ENCODE results near the gene NFAT5. TPM values are rescaled to one million over a fixed set of nuclear protein-coding genes. Genes with fewer than 3 reads are reported as not detected.
"Not testable (repeated sequence)": the region's sequence is repeated elsewhere in the genome, so short reads cannot be mapped to it uniquely, and the experiment has no call there.

Gene NFAT5
- 10 to 100 TPM in 6 of 8 experiments, 1 to 10 TPM in 2; 8.1 to 68.6 (median 19.1) TPM for total RNA-seq

- in situ Hi-C loops (cut with MboI; ENCODE audit: low pct_unique_long_range_greater_than_20kb in 2 of 9, low sequenced_read_pairs in 9 of 9, unreplicated experiment in 9 of 9): no loop called here
- ATAC-seq (replicated peaks in 6 of 8): peak; percentile 70 to 91 (median 86)
- 0% methylated on average over 2 of the region's 60 CpGs; no CpG with 5 or more reads in 9 of the 10 experiments for WGBS, 10 experiments
Measured at GRCh38 chr16:69565671-69566239, at the start of gene NFAT5. Gene NFAT5, plus strand, starts transcription at chr16:69565966. Its CDS starts 336 bp downstream, at chr16:69566302.

GRCh38 chr16:69517914-69518313, 47.9 kb upstream of the NFAT5 start:
- in situ Hi-C loops (cut with MboI; ENCODE audit: low pct_unique_long_range_greater_than_20kb in 2 of 9, low sequenced_read_pairs in 9 of 9, unreplicated experiment in 9 of 9); ATAC-seq (replicated peaks in 6 of 8): not testable (repeated sequence)

More at GRCh38 chr16:69565671-69566239, at the start of gene NFAT5:
- peak within 1 kb of the TSS; percentile 91 to 93 for H3K27ac ChIP-seq
- H3K4me1 ChIP-seq (replicated peaks in 1 of 2): peaks cover 18 to 19% of the 10 kb centered on the region in 2 donors
- H3K4me3 ChIP-seq: peak within 1 kb of the TSS; percentile 74 to 98 (median 92)

GRCh38 chr16:69520413-69520799, 45.4 kb upstream of the NFAT5 start:
- ATAC-seq (replicated peaks in 6 of 8): no peak
- in situ Hi-C loops (cut with MboI; ENCODE audit: low pct_unique_long_range_greater_than_20kb in 2 of 9, low sequenced_read_pairs in 9 of 9, unreplicated experiment in 9 of 9): no loop called here
- WGBS, 10 experiments: 67 to 100% (median 86%) methylated on average over 1 to 4 of the region's 4 CpGs; no CpG with 5 or more reads in 4 of the 10 experiments
- Histone ChIP-seq H3K4me3 (no peak overlapping the region), H3K4me1 (replicated peaks in 1 of 2) (no peaks in the 10 kb centered on the region), H3K27ac (no peak overlapping the region)

More at GRCh38 chr16:69517914-69518313, 47.9 kb upstream of the NFAT5 start:
- no CpG with 5 or more reads among the region's 6 CpGs for WGBS, 10 experiments
- not testable (repeated sequence) for H3K4me3 ChIP-seq; H3K27ac ChIP-seq; H3K4me1 ChIP-seq (replicated peaks in 1 of 2)

- Histone ChIP-seq H3K4me1 (replicated peaks in 1 of 2) (no peaks in the 10 kb centered on the region), H3K4me3 (no peak overlapping the region), H3K27ac (no peak overlapping the region)
- in situ Hi-C loops (cut with MboI; ENCODE audit: low pct_unique_long_range_greater_than_20kb in 2 of 9, low sequenced_read_pairs in 9 of 9, unreplicated experiment in 9 of 9): no loop called here
- 65 to 100% (median 70%) methylated on average over 1 to 2 of the region's 3 CpGs; no CpG with 5 or more reads in 3 of the 10 experiments for WGBS, 10 experiments
- no peak for ATAC-seq (replicated peaks in 6 of 8)
Measured at GRCh38 chr16:69520800-69521602, 44.8 kb upstream of the NFAT5 start.

GRCh38 chr16:69522041-69522578, 43.7 kb upstream of the NFAT5 start:
- H3K4me3 ChIP-seq: no peak overlapping the region
- no peaks in the 10 kb centered on the region for H3K4me1 ChIP-seq (replicated peaks in 1 of 2)
- ATAC-seq (replicated peaks in 6 of 8): no peak
- 80 to 100% (median 96%) methylated on average over 1 to 5 of the region's 5 CpGs; no CpG with 5 or more reads in 1 of the 10 experiments for WGBS, 10 experiments
- in situ Hi-C loops (cut with MboI; ENCODE audit: low pct_unique_long_range_greater_than_20kb in 2 of 9, low sequenced_read_pairs in 9 of 9, unreplicated experiment in 9 of 9): no loop called here
- H3K27ac ChIP-seq: no peak overlapping the region

GRCh38 chr16:69522732-69523404, 42.9 kb upstream of the NFAT5 start:
- Histone ChIP-seq H3K27ac (no peak overlapping the region), H3K4me3 (no peak overlapping the region), H3K4me1 (replicated peaks in 1 of 2) (no peaks in the 10 kb centered on the region)
- 67 to 100% (median 89%) methylated on average over 1 to 6 of the region's 7 CpGs; no CpG with 5 or more reads in 1 of the 10 experiments for WGBS, 10 experiments
- in situ Hi-C loops (cut with MboI; ENCODE audit: low pct_unique_long_range_greater_than_20kb in 2 of 9, low sequenced_read_pairs in 9 of 9, unreplicated experiment in 9 of 9): no loop called here
- ATAC-seq (replicated peaks in 6 of 8): peak in 3 of 8 experiments; percentile 43 to 47 (median 45)

GRCh38 chr16:69523566-69524305, 42.0 kb upstream of the NFAT5 start:
- H3K4me3 ChIP-seq: no peak overlapping the region
- H3K27ac ChIP-seq: no peak overlapping the region
- in situ Hi-C loops (cut with MboI; ENCODE audit: low pct_unique_long_range_greater_than_20kb in 2 of 9, low sequenced_read_pairs in 9 of 9, unreplicated experiment in 9 of 9): no loop called here
- no peaks in the 10 kb centered on the region for H3K4me1 ChIP-seq (replicated peaks in 1 of 2)
- ATAC-seq (replicated peaks in 6 of 8): peak in 3 of 8 experiments; percentile 49 to 88 (median 67)
- WGBS, 10 experiments: 30 to 100% (median 95%) methylated on average over 1 to 10 of the region's 13 CpGs; no CpG with 5 or more reads in 1 of the 10 experiments

GRCh38 chr16:69526831-69527655, 38.7 kb upstream of the NFAT5 start:
- ATAC-seq (replicated peaks in 6 of 8): no peak
- peaks cover 2% of the 10 kb centered on the region in 2 donors for H3K4me1 ChIP-seq (replicated peaks in 1 of 2)
- no peak overlapping the region for H3K27ac ChIP-seq
- WGBS, 10 experiments: 63 to 100% (median 97%) methylated on average over 1 to 7 of the region's 11 CpGs; no CpG with 5 or more reads in 2 of the 10 experiments
- H3K4me3 ChIP-seq: no peak overlapping the region
- in situ Hi-C loops (cut with MboI; ENCODE audit: low pct_unique_long_range_greater_than_20kb in 2 of 9, low sequenced_read_pairs in 9 of 9, unreplicated experiment in 9 of 9): no loop called here

- 75 to 100% (median 94%) methylated on average over 1 of the region's 1 CpG; no CpG with 5 or more reads in 2 of the 10 experiments for WGBS, 10 experiments
- no peak overlapping the region for H3K4me3 ChIP-seq
- H3K27ac ChIP-seq: no peak overlapping the region
- ATAC-seq (replicated peaks in 6 of 8): no peak
- peaks cover 2% of the 10 kb centered on the region in 2 donors for H3K4me1 ChIP-seq (replicated peaks in 1 of 2)
- in situ Hi-C loops (cut with MboI; ENCODE audit: low pct_unique_long_range_greater_than_20kb in 2 of 9, low sequenced_read_pairs in 9 of 9, unreplicated experiment in 9 of 9): no loop called here
Measured at GRCh38 chr16:69531988-69532387, 33.8 kb upstream of the NFAT5 start.

GRCh38 chr16:69532641-69533455, 32.9 kb upstream of the NFAT5 start:
- no peak overlapping the region for H3K4me3 ChIP-seq

GRCh38 chr16:69534720-69535119, 31.0 kb upstream of the NFAT5 start:
- WGBS, 10 experiments: 83 to 100% (median 97%) methylated on average over 2 to 3 of the region's 3 CpGs; no CpG with 5 or more reads in 6 of the 10 experiments
- peaks cover 2% of the 10 kb centered on the region in 2 donors for H3K4me1 ChIP-seq (replicated peaks in 1 of 2)
- no peak for ATAC-seq (replicated peaks in 6 of 8)
- in situ Hi-C loops (cut with MboI; ENCODE audit: low pct_unique_long_range_greater_than_20kb in 2 of 9, low sequenced_read_pairs in 9 of 9, unreplicated experiment in 9 of 9): no loop called here
- no peak overlapping the region for H3K27ac ChIP-seq
- no peak overlapping the region for H3K4me3 ChIP-seq

More at GRCh38 chr16:69532641-69533455, 32.9 kb upstream of the NFAT5 start:
- peaks cover 2% of the 10 kb centered on the region in 2 donors for H3K4me1 ChIP-seq (replicated peaks in 1 of 2)
- peak in 1 of 8 experiments; percentile 14 for ATAC-seq (replicated peaks in 6 of 8)
- in situ Hi-C loops (cut with MboI; ENCODE audit: low pct_unique_long_range_greater_than_20kb in 2 of 9, low sequenced_read_pairs in 9 of 9, unreplicated experiment in 9 of 9): no loop called here
- 0 to 100% (median 33%) methylated on average over 1 to 5 of the region's 9 CpGs; no CpG with 5 or more reads in 2 of the 10 experiments for WGBS, 10 experiments
- H3K27ac ChIP-seq: no peak overlapping the region

Measured in motor neuron (in vitro differentiated cells).